WTC11 (cell line): ENCODE results near the gene TNFAIP8L3. TPM values are rescaled to one million over a fixed set of nuclear protein-coding genes. Genes with fewer than 3 reads are reported as not detected.

ENCODE experiments used
- ATAC-seq: fragments of 200-7000 bp; cut with Tn5 transposase; 2 replicates; pipeline ENCODE4 v1.10.0; 2021; ENCODE audit warnings: mild to moderate bottlenecking, moderate library complexity
- CTCF ChIA-PET: fragments of 300-600 bp; sonication (Branson Sonifier 250); formaldehyde crosslinking; loops from one replicate; lab custom pipeline; 2021; ENCODE audit warnings: antibody characterized with exemption; lab: Charles Lee
- POLR2A ChIA-PET: fragments of 350-600 bp; sonication (Branson Sonifier 250); formaldehyde crosslinking; loops from one replicate; lab custom pipeline; 2021; ENCODE audit warnings: antibody characterized with exemption; lab: Charles Lee
- DNase-seq: peaks from one replicate; pipeline ENCODE4 v3.0.0; 2021; ENCODE audit warnings: low spot score
- H3K27ac Mint-ChIP-seq: 2 replicates; pipeline ENCODE4 v1.8.0; 2021; ENCODE audit warnings: mixed read lengths
- H3K27me3 Mint-ChIP-seq: 2 replicates; pipeline ENCODE4 v1.8.0; 2021; ENCODE audit warnings: low read depth, mild to moderate bottlenecking, moderate library complexity, mixed read lengths
- H3K36me3 Mint-ChIP-seq: 2 replicates; pipeline ENCODE4 v1.8.0; 2021; ENCODE audit warnings: mixed read lengths
- H3K4me1 Mint-ChIP-seq: 2 replicates; pipeline ENCODE4 v1.8.0; 2022; ENCODE audit warnings: mixed read lengths
- H3K4me3 Mint-ChIP-seq: 2 replicates; pipeline ENCODE4 v1.8.0; 2021; ENCODE audit warnings: mild to moderate bottlenecking, moderate library complexity, mixed read lengths
- H3K9me3 Mint-ChIP-seq: 2 replicates; pipeline ENCODE4 v1.8.0; 2021; ENCODE audit warnings: mixed read lengths
- ATF1 ChIP-seq: sonication (generic); formaldehyde crosslinking; IDR thresholded peaks from 2 replicates; pipeline ENCODE4 v1.8.1; 2023; ENCODE audit warnings: mild to moderate bottlenecking, moderate library complexity, missing genetic modification reagents
- EMX1 ChIP-seq: fragments of 250-450 bp; sonication (Bioruptor Pico); IDR thresholded peaks from 2 replicates; pipeline ENCODE4 v1.8.0; 2021; ENCODE audit warnings: mild to moderate bottlenecking
- GABPB1 ChIP-seq: sonication (generic); formaldehyde crosslinking; IDR thresholded peaks from 2 replicates; pipeline ENCODE4 v1.8.1; 2023; ENCODE audit warnings: mild to moderate bottlenecking, missing genetic modification reagents
- HMGA2 ChIP-seq: fragments of 250-450 bp; sonication (Bioruptor Pico); IDR thresholded peaks from 2 replicates; pipeline ENCODE4 v1.4.0; 2021; ENCODE audit warnings: mild to moderate bottlenecking, moderate library complexity
- MXD4 ChIP-seq: fragments of 250-450 bp; sonication (Bioruptor Pico); IDR thresholded peaks from 2 replicates; pipeline ENCODE4 v1.8.0; 2021; ENCODE audit warnings: mild to moderate bottlenecking, moderate library complexity, borderline replicate concordance
- OVOL2 ChIP-seq: fragments of 250-450 bp; sonication (Bioruptor Pico); IDR thresholded peaks from 2 replicates; pipeline ENCODE4 v1.9.0; 2021; ENCODE audit warnings: mild to moderate bottlenecking, borderline replicate concordance
- SMAD4 ChIP-seq: sonication (generic); formaldehyde crosslinking; IDR thresholded peaks from 2 replicates; pipeline ENCODE4 v1.8.0; 2022; ENCODE audit warnings: mild to moderate bottlenecking, missing genetic modification reagents
- TEAD1 ChIP-seq: sonication (generic); formaldehyde crosslinking; IDR thresholded peaks from 2 replicates; pipeline ENCODE4 v1.8.0; 2022; ENCODE audit warnings: mild to moderate bottlenecking, missing genetic modification reagents
- ZBTB21 ChIP-seq: sonication (generic); formaldehyde crosslinking; IDR thresholded peaks from 2 replicates; pipeline ENCODE4 v1.8.1; 2023; ENCODE audit warnings: mild to moderate bottlenecking, missing genetic modification reagents, borderline replicate concordance
- ZNF138 ChIP-seq: sonication (generic); formaldehyde crosslinking; conservative IDR thresholded peaks from 2 replicates; pipeline ENCODE4 v1.8.1; 2022; ENCODE audit warnings: mild to moderate bottlenecking, moderate library complexity, missing genetic modification reagents
- ZNF219 ChIP-seq: sonication (generic); formaldehyde crosslinking; IDR thresholded peaks from 2 replicates; pipeline ENCODE4 v1.8.0; 2023; ENCODE audit warnings: missing genetic modification reagents, mild to moderate bottlenecking, borderline replicate concordance
- ZNF671 ChIP-seq: fragments of 250-450 bp; sonication (Bioruptor Pico); IDR thresholded peaks from 2 replicates; pipeline ENCODE4 v1.8.0; 2021; ENCODE audit warnings: mild to moderate bottlenecking
- total RNA-seq: library from RNA; stranded (reverse); gene quantifications from 3 replicates; pipeline ENCODE4 v1.2.3, GENCODE V29; 2021
- TF ChIP-seq, protein P1 (sequence below): sonication (generic); formaldehyde crosslinking; IDR thresholded peaks from 2 replicates; pipeline ENCODE4 v1.8.0; 2023; ENCODE audit warnings: mild to moderate bottlenecking, missing genetic modification reagents
- TF ChIP-seq, protein P2 (sequence below): sonication (generic); formaldehyde crosslinking; IDR thresholded peaks from 2 replicates; pipeline ENCODE4 v1.8.1; 2023; ENCODE audit warnings: mild to moderate bottlenecking, missing genetic modification reagents
- TF ChIP-seq, protein P3 (sequence below): sonication (generic); formaldehyde crosslinking; IDR thresholded peaks from 2 replicates; pipeline ENCODE4 v1.8.1; 2022; ENCODE audit warnings: mild to moderate bottlenecking, moderate library complexity, missing genetic modification reagents
- TF ChIP-seq, protein P4 (sequence below): sonication (generic); formaldehyde crosslinking; IDR thresholded peaks from 2 replicates; pipeline ENCODE4 v1.8.1; 2023; ENCODE audit warnings: mild to moderate bottlenecking, missing genetic modification reagents
- TF ChIP-seq, protein P5 (sequence below): sonication (generic); formaldehyde crosslinking; IDR thresholded peaks from 2 replicates; pipeline ENCODE4 v1.8.1; 2022; ENCODE audit warnings: low read depth, mild to moderate bottlenecking, moderate library complexity, missing genetic modification reagents, borderline replicate concordance

TNFAIP8L3 gene
- total RNA-seq, 1 experiment from 2014 or later, result 0.39 TPM

DNA sequence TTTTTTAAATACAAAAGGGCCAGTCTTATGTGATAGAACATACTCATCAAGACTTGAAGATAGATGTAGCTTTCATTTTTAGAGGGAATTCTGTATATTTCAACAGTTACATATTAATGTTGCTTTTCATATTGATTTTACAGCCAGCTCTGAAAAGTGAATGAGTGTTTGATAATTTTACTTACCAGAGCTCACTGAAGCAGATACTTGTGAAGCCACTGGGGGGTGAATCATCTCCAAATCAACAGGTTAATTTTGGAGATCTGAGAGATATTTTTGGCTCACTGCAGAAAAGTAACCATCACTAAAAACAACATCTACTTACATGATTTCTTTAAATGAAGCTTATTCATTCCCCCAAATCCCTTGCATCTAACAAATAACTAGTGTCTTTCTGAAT lies 24.7 kb downstream of the TNFAIP8L3 start:
- ATAC-seq (no peak), DNase-seq (no peak)
- CTCF ChIA-PET, result interaction anchor here (0.8 kb wide), 1 partner anchor 63 kb away, joined by 3 read pairs; no protein-coding TSS in a partner anchor
- H3K27ac Mint-ChIP-seq, result no peak overlapping the region
- peaks cover 5% of the 10 kb centered on the region; the same call in 1 of the 2 replicates for H3K4me1 Mint-ChIP-seq
- no peak overlapping the region for H3K4me3 Mint-ChIP-seq
- H3K9me3 Mint-ChIP-seq, result no peaks in the 10 kb centered on the region
- H3K36me3 Mint-ChIP-seq, result no peaks in the 10 kb centered on the region
- POLR2A ChIA-PET, result no interaction called here
- no peaks in the 10 kb centered on the region for H3K27me3 Mint-ChIP-seq
- TF ChIP-seq ZNF219, result no peak
- no peak for TF ChIP-seq GABPB1
- TF ChIP-seq, protein P1, sequence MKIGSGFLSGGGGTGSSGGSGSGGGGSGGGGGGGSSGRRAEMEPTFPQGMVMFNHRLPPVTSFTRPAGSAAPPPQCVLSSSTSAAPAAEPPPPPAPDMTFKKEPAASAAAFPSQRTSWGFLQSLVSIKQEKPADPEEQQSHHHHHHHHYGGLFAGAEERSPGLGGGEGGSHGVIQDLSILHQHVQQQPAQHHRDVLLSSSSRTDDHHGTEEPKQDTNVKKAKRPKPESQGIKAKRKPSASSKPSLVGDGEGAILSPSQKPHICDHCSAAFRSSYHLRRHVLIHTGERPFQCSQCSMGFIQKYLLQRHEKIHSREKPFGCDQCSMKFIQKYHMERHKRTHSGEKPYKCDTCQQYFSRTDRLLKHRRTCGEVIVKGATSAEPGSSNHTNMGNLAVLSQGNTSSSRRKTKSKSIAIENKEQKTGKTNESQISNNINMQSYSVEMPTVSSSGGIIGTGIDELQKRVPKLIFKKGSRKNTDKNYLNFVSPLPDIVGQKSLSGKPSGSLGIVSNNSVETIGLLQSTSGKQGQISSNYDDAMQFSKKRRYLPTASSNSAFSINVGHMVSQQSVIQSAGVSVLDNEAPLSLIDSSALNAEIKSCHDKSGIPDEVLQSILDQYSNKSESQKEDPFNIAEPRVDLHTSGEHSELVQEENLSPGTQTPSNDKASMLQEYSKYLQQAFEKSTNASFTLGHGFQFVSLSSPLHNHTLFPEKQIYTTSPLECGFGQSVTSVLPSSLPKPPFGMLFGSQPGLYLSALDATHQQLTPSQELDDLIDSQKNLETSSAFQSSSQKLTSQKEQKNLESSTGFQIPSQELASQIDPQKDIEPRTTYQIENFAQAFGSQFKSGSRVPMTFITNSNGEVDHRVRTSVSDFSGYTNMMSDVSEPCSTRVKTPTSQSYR (CRISPR knock-in tag), result no peak
- no peak for TF ChIP-seq ZBTB21 (CRISPR knock-in tag)
- TF ChIP-seq MXD4 (CRISPR knock-in tag), result no peak
- TF ChIP-seq HMGA2 (CRISPR knock-in tag), result no peak
- TF ChIP-seq SMAD4 (CRISPR knock-in tag), result no peak
- TF ChIP-seq, protein P2, sequence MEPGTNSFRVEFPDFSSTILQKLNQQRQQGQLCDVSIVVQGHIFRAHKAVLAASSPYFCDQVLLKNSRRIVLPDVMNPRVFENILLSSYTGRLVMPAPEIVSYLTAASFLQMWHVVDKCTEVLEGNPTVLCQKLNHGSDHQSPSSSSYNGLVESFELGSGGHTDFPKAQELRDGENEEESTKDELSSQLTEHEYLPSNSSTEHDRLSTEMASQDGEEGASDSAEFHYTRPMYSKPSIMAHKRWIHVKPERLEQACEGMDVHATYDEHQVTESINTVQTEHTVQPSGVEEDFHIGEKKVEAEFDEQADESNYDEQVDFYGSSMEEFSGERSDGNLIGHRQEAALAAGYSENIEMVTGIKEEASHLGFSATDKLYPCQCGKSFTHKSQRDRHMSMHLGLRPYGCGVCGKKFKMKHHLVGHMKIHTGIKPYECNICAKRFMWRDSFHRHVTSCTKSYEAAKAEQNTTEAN (CRISPR knock-in tag), result no peak
- no peak for TF ChIP-seq EMX1 (CRISPR knock-in tag)
- TF ChIP-seq, protein P3, sequence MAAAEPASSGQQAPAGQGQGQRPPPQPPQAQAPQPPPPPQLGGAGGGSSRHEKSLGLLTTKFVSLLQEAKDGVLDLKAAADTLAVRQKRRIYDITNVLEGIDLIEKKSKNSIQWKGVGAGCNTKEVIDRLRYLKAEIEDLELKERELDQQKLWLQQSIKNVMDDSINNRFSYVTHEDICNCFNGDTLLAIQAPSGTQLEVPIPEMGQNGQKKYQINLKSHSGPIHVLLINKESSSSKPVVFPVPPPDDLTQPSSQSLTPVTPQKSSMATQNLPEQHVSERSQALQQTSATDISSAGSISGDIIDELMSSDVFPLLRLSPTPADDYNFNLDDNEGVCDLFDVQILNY, result no peak
- TF ChIP-seq, protein P4, sequence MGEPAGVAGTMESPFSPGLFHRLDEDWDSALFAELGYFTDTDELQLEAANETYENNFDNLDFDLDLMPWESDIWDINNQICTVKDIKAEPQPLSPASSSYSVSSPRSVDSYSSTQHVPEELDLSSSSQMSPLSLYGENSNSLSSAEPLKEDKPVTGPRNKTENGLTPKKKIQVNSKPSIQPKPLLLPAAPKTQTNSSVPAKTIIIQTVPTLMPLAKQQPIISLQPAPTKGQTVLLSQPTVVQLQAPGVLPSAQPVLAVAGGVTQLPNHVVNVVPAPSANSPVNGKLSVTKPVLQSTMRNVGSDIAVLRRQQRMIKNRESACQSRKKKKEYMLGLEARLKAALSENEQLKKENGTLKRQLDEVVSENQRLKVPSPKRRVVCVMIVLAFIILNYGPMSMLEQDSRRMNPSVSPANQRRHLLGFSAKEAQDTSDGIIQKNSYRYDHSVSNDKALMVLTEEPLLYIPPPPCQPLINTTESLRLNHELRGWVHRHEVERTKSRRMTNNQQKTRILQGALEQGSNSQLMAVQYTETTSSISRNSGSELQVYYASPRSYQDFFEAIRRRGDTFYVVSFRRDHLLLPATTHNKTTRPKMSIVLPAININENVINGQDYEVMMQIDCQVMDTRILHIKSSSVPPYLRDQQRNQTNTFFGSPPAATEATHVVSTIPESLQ (CRISPR knock-in tag), result no peak
- TF ChIP-seq OVOL2 (CRISPR knock-in tag), result no peak

DNA sequence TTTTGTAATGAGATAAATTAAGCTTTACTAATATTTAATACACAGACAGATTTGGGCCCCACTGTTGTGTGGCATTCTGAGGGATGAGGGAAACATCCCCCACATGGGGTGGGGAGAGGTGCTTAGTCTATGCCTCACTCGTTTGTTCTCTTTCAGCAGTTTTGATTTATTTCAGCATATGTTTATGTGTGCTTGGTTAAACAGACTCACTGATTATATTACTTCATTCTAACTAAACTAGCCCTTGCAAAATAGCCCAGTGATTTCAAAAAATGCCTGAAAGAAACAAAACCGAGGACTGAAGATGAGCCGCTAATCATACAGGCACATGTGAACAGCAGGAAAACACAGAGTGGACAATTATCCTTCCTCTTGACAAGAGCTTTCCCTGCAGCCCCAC lies 27.2 kb downstream of the TNFAIP8L3 start:
- no peak overlapping the region for H3K27ac Mint-ChIP-seq
- H3K4me3 Mint-ChIP-seq, result no peak overlapping the region
- POLR2A ChIA-PET, result no interaction called here
- DNase-seq, result no peak
- CTCF ChIA-PET, result no interaction called here
- TF ChIP-seq EMX1 (CRISPR knock-in tag), result no peak
- no peak for TF ChIP-seq ZNF671 (CRISPR knock-in tag)
- TF ChIP-seq, protein P5, sequence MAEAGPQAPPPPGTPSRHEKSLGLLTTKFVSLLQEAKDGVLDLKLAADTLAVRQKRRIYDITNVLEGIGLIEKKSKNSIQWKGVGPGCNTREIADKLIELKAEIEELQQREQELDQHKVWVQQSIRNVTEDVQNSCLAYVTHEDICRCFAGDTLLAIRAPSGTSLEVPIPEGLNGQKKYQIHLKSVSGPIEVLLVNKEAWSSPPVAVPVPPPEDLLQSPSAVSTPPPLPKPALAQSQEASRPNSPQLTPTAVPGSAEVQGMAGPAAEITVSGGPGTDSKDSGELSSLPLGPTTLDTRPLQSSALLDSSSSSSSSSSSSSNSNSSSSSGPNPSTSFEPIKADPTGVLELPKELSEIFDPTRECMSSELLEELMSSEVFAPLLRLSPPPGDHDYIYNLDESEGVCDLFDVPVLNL (CRISPR knock-in tag), result no peak
- TF ChIP-seq TEAD1, result no peak
- no peak for TF ChIP-seq ATF1 (CRISPR knock-in tag)
- no peak for TF ChIP-seq ZNF138 (CRISPR knock-in tag)
- TF ChIP-seq, all 79 proteins: peak for 0
- Mint-ChIP-seq H3K27me3 (no peaks in the 10 kb centered on the region), H3K9me3 (no peaks in the 10 kb centered on the region), H3K36me3 (no peaks in the 10 kb centered on the region), H3K4me1 (peaks cover 5% of the 10 kb centered on the region; the same call in 1 of the 2 replicates)
- ATAC-seq, result no peak
